DOHH2 (cell line): Measurements from ENCODE around the gene ST3GAL5.

Experiments
- EZH2phosphoT487 ChIP-seq: fragments of 200-600 bp; sonication (generic); IDR thresholded peaks from 2 replicates; pipeline ENCODE4 v1.6.1; 2017; ENCODE audit warnings: borderline replicate concordance, mild to moderate bottlenecking, antibody characterized with exemption, low read length, moderate library complexity, mixed read lengths
- TF ChIP-seq, protein P1 (sequence below): fragments of 200-600 bp; sonication (generic); IDR thresholded peaks from one replicate; pipeline ENCODE4 v1.5.1; 2014; ENCODE audit warnings: antibody characterized with exemption, mild to moderate bottlenecking, low read depth, low read length; ENCODE audit not compliant: poor library complexity, severe bottlenecking

GRCh38 chr2:85926931-85927661 lies 38.3 kb upstream of the ST3GAL5 start:
- TF ChIP-seq, protein P1, sequence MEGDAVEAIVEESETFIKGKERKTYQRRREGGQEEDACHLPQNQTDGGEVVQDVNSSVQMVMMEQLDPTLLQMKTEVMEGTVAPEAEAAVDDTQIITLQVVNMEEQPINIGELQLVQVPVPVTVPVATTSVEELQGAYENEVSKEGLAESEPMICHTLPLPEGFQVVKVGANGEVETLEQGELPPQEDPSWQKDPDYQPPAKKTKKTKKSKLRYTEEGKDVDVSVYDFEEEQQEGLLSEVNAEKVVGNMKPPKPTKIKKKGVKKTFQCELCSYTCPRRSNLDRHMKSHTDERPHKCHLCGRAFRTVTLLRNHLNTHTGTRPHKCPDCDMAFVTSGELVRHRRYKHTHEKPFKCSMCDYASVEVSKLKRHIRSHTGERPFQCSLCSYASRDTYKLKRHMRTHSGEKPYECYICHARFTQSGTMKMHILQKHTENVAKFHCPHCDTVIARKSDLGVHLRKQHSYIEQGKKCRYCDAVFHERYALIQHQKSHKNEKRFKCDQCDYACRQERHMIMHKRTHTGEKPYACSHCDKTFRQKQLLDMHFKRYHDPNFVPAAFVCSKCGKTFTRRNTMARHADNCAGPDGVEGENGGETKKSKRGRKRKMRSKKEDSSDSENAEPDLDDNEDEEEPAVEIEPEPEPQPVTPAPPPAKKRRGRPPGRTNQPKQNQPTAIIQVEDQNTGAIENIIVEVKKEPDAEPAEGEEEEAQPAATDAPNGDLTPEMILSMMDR: no peak
- no peak for TF ChIP-seq EZH2phosphoT487
